Frontal cortex (tissue), 4 donors: ENCODE data around the gene MTCH1. TPM values are rescaled to one million over a fixed set of nuclear protein-coding genes. Genes with fewer than 3 reads are reported as not detected.

ENCODE experiments used
- DNase-seq, 2 donors: peaks; one replicate each; pipeline ENCODE4 v3.0.0; 2012; ENCODE audit warnings: low spot score in 2 of 2
- FAIRE-seq: peaks from 2 replicates; lab custom pipeline; 2012; peaks lifted over from hg19 to GRCh38; lab: Jason Lieb, UNC
- total RNA-seq: library from RNA; depleted of rRNA; stranded (reverse); fragments of >200 nt; gene quantifications from one replicate; pipeline ENCODE4 v1.2.3, GENCODE V29; 2014
- donor health status: control.
- donor health status: control.
- donor health status: control.

The MTCH1 gene
- total RNA-seq, 1 donor from 2014 or later: 152 TPM

DNA sequence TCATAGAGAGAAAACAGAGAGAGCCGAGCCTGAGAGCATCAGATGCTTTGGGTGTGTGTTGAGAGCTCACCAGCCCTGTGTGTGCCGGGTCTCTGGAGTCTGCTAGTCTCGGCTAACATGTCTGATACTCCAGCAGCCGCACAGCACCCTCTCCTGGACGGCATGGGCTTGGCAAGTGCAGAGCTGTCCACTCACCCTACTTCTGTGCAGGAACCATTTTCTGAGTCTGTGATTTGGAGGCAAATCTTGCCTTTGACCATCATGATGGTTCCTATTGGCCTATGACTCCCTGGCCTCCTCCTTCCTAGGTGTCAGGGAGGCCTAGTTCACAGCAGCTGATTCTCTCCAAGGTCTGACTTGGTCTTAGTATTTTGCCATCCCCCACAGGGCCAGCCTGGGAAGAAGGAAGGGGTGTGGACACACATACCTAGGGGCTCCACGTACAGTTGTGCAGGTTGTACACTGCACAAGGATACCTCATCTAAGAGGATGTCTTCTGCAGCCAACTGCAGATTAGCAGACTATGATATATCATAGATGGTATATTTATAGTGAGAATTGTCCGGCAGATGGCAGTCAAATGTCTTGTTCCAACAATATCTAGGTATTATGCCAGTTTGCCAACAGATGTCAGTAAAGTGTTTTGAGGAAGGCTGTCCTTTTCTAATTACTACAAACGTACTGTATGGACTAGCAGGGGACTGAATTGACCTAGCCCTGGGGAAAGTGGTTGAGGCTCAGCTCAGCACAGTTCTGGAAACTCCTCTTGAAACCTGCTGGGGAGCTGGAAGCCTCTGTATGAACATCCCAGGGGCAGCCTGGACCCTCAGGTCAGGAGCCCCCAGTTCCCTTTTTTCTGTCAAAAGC is 32.4 kb upstream of the MTCH1 start:
- FAIRE-seq (no peak), DNase-seq (peak; percentile 82 to 90)

DNA sequence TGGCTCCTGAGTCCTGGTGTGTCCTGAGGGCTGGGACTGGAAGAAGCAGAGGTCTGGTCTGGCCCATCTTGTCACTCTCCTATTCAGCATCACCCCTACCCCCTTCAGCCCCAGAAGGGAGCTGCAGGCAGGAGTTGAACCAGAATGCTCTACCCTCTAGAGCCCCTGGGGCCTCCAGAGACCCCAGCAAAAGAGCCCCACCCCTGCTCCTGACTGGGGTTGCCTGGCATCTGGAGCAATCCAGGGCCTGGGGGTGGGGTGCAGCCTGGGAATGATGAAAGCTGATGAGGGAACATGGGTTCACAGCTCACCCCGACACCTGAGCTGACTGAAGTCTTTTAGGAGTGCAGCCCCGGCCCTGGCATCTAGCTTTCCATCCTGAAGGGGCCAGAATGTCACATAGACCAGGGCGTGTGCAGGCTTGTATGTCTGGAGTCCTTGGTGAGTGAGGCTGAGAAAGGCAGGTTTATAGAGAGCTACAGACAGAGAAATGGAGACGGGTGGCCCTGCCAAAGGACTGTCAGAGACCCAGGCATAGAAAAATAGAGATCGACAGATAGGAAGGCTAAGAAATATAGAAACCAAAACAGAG is 31.7 kb upstream of the MTCH1 start:
- FAIRE-seq (no peak), DNase-seq (no peak)

DNA sequence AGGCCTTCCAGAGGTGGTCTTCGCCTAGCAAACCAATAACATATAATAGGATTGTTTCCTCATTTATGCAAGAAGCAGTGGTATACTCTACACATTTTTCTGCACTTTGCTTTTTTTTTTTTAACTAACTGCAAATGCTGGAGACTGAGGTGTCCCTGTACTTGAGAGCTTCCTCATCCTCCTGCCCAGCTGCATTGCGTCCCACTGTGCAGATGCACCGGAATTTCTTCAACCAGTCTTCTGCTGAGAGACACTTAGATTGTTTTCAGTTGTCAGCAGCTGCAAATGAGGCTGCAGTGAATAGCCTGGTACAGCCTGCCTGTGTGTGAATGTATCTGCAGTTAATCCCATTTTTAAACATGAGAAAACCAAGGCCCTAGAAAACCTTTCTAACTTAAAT is 31.0 kb upstream of the MTCH1 start:
- FAIRE-seq: no peak
- no peak for DNase-seq

DNA sequence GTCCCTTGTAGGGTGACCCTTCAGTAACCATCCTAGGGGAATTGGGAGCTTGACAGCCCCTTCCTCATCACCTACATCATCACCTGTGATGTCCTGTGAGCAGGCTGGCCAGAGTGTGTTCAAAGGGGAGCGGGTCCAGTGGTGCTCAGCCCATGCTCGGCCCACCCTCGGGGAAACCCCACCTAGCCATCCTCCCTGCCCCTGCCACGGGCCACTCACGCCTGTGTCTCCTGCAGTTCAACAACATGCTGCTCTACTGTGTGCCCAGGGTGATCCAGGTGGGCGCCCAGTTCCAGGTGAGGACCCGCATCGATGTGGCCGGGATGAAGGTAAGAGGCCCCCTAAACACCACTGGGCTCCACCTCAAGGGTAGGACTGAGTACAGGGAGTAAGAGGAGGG is 29.5 kb upstream of the MTCH1 start:
- no peak for DNase-seq
- no peak for FAIRE-seq

DNA sequence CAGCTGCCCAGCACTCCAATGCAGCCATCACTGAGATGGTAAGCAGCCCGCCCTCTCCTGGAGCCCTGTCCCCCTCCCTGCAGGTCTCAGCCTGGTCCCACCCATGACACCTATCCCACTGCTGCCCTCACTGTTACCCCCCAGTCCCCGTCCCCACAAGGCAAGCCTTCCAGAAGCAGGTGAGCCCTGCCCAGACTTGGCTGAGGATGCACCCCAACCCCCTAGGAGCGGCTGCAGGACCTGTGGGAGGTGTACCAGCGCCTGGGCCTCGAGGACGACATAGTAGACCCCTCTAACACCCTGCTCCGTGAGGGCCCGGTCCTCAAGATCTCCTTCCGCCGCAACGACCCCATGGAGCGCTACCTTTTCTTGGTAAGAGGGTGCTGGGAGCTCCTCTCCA is 28.7 kb upstream of the MTCH1 start:
- DNase-seq (no peak), FAIRE-seq (no peak)

DNA sequence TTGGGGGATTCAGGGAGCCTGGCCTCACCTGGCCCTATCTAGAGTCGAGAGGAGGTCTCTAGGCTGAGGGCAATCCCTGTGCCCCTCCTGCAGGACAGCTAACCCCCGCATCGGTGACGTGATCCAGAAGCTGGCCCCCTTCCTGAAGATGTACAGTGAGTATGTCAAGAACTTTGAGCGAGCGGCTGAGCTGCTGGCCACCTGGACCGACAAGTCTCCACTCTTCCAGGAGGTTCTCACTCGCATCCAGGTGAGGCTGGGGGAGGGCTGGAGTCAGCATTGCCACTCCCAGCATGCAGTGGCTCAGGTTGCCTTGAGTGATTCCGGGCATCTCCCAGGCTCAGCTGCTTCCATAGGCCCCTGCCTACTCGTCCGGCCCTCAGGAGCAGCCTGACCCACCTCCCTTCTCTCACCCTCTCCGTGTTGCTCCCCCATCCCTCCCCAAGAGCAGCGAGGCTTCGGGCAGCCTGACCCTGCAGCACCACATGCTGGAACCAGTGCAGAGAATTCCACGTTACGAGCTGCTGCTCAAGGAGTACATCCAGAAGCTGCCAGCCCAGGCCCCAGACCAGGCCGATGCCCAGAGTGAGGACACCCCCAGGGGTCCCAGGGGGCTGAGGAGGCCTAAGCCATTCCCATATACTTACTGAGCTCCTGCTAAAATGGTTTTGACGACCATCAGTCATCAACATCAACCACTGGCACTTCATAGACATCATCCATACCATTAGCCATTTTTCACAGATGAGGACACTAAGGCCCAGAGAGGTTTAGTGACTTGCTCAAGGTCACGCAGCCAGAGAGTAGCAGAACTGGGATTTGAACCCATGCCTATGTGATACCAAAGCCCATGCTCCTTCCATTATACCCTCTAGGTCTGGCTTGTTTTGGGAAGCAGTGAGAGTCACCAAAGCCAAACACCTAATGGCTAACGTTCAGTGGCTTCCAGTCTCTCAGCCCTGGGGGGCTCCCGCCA is 27.8 kb upstream of the MTCH1 start:
- FAIRE-seq (no peak), DNase-seq (no peak)

DNA sequence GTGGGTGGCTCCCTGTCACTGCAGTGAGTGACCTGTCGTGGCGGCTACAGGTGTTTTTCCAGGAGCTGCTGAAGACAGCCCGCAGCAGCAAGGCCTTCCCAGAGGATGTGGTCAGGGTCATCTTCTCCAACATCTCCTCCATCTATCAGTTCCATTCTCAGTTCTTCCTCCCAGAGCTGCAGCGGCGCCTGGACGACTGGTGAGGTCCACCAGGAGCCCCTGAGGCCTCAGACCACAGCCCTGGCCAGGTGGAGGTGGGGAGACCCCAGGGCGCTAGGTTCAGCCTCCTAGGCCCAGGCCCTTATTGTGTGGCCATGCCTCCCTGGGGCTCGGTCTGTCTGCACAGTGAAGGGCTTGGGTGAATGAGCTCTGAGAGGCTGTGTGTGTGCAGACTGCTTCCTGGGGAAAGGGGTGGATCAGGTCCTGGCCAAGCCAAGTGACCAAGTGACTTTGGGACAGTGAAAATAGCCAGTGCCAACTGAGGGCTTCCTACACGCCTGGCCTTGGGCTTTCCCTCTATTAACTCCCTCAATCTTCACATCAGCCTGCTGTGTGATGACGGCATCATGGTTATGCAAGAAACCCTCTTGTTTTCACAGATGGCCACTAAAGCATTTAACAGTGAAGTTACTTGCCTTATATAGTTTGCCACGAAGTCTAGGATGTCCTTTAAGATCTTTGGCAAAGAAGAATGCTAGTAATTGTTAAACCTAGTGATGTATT is 25.8 kb upstream of the MTCH1 start:
- no peak for FAIRE-seq

DNA sequence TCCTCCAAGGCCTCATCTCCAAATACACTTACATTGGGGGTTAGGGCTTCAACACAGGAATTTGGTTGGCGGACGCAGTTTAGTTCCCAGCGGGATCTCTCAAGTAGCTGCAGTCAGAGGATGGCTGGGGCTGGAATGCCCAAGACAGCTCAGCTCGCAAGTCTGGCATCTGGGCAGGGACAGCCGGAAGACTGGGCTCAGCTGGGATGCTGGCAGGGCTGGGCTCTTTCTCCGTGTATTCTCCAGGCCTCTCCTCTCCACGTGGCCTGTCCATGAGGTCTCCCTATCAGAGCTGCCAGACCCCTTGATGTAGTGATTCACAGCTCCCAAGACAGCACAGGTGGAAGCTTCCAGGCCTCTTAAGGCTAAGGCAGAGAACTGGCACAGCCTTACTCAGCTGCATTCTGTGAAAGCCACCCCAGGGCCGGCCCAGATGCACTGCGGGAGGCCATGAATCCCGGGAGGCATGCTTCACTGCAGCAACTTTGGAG is 24.5 kb upstream of the MTCH1 start:
- FAIRE-seq: no peak
- DNase-seq: no peak

More for the DNA sequence above, 25.8 kb upstream of the MTCH1 start:
- no peak for DNase-seq

DNA sequence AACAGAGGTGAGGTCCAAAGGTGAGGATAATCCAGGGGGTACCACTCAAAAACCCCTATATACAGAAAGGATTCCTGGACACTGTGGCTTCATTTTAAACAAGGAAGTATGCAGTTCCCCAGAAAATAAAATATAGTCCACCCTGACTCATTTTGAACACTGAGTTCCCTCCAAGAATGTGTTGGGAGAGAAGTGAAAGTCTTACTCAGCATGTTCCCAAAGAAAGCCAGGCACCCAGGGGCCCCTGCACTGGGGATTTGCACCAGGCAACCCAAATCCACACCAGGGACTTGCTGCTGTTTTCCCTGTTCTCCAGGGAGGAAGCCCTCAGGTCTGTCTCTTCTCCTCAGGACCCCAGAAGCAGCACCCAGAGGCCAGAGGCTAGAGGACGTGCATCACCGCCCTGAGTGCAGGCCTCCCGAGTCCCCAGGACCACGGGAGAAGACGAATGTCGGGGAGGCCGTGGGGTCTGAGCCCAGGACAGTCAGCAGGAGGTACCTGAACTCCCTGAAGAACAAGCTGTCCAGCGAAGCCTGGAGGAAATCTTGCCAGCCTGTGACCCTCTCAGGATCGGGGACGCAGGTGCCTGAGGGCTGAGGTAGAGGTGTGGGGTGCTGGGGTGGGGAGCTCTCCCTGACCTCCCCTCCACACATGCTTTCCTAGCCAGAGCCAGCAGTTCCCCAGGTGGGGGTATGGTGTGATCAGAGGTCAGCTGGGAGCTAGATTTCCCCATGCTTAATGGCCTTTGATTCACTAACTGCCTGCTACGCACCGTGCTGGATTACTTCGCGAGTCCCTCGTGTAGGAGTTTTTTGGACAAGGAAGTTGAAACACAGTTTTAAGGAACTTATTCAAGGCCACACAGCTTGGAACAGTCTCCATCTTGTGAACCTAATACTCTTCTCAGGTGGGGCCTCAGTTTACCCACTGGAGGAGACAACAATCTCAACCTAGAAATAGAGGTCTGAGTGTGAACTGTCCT is 22.8 kb upstream of the MTCH1 start:
- no peak for DNase-seq
- no peak for FAIRE-seq

DNA sequence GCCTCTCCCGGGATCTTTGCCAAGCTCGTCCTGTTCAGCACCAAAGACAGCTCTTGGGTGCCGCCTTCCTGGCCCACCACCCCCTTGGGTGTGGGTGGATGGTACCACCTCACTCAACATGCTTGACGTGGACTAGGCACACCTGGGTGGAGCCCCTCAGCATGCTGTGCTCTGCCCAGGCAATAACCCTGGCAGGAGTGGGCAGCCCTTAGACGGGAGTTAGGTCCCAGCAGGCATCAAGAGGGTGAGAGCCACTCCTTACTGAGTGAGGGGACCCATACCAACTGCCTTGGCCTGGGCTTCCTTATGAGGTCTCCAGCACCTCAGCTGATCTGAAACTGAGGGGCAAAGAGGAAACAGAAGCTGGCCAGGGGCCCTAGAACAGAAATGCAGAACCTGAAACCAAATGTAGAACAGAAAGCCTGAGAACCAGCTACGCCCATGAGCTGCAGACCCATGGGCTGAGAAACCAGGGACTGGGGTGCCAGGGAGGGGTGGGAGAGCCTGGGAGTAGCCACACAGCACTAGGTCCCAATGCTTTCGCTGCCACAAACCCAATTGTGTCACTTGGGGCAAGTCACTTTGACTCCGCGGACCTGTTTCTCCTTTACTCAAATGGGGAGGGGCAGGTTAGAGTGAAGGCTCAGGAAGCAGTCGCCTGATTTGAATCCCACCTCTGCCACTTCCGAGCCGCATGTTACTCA is 21.5 kb upstream of the MTCH1 start:
- FAIRE-seq (no peak), DNase-seq (no peak)

DNA sequence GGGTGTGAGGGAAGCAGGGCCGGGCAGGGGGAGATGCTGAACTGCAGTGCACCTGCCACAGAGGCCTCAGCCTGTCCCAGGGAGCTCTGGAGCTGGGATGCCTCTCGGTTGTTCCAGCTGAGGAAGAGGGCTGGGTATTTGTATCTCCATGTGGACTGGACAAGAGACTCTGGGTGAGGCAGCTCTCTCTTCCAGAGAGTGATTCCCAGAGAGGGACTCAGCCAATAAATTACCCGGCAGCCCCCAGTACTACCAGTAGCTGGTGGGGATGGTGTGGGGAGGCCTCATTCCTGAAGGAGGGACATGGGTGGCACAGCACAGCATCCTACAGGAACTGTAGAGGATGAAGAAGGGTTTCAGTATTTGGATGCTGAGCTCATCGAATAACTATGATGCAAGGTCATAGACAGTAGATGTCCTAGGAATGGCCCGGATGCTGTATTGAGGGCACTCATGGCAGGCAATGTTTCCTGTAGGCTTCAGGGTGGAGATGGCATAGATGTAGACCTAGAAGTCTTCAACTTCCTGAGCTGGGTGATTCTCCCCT is 20.9 kb upstream of the MTCH1 start:
- no peak for DNase-seq
- FAIRE-seq: no peak

DNA sequence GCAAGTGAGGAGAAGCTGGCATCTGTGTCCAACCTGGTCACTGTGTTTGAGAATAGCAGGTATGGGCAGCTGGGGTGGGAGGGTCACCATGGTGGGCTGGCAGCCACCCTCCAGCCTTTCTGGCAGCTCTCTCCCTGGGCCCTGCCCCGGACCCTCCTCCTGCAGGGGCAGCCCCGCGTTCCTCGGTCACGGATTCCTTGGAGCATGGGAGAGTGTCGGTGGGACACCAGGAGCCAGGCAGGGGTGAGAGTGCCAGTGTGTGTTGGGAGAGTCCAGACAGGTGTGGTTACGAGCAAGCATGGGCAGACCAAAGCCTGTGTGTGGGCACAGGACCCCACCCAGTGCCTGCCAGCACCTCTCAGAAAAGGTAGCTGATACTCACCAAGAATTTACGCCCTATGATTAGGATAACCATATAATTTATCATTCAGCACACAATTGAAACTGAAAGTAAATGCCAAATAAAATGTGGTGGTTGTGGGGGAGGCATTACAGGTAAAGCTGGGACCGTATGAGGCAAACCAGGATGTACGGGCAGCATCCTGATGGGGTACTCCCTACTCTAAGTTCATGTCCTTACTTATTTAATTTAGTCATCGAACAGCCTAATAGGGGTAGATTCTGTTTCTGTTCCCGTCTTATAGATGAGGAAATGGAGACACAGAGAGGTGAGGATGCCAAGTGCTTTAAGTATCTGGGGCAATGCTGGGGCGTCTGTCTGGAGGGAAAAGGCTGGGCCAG is 20.0 kb upstream of the MTCH1 start:
- DNase-seq (no peak), FAIRE-seq (no peak)

DNA sequence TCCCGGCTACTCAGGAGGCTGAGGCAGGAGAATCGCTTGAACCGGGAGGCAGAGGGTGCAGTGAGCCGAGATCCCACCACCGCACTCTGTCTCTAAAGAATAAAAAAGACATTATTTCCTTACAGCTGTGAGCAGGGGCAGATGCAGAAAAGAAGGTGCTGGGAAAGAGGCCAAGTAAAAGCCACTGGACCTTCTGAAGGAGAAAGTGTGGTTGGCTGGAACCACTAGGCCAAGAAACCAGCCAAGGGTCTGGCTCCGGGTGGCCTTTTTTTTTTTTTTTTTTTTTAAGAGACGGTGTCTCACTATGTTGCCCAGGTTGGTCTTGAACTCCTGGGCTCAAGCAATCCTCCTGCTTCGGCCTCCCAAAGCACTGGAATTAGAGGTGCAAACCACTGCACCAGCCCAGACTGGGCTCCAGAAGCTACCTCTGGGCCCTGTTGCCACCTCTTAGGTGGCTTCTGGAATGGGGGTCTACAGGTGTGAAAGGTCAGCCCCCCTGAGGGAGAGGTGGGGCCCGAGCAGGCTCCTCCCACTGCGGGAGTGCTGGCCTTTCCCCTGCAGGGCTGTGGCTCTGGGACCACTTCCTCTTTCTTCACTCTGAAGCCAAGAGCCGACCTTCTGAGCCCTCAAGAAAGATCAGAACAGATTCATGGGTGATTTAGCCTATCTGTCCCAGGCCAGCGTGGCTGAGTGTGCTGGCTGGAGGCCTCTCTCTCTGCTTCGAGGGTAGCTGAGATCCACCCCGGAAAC is 19.2 kb upstream of the MTCH1 start, which contains the start of gene FGD2:
TSS of gene FGD2 (plus strand) at position 595 of the 750 bp plus-strand sequence. CDS start 163 bp downstream, outside the sequence.
- FAIRE-seq (no peak), DNase-seq (no peak)

DNA sequence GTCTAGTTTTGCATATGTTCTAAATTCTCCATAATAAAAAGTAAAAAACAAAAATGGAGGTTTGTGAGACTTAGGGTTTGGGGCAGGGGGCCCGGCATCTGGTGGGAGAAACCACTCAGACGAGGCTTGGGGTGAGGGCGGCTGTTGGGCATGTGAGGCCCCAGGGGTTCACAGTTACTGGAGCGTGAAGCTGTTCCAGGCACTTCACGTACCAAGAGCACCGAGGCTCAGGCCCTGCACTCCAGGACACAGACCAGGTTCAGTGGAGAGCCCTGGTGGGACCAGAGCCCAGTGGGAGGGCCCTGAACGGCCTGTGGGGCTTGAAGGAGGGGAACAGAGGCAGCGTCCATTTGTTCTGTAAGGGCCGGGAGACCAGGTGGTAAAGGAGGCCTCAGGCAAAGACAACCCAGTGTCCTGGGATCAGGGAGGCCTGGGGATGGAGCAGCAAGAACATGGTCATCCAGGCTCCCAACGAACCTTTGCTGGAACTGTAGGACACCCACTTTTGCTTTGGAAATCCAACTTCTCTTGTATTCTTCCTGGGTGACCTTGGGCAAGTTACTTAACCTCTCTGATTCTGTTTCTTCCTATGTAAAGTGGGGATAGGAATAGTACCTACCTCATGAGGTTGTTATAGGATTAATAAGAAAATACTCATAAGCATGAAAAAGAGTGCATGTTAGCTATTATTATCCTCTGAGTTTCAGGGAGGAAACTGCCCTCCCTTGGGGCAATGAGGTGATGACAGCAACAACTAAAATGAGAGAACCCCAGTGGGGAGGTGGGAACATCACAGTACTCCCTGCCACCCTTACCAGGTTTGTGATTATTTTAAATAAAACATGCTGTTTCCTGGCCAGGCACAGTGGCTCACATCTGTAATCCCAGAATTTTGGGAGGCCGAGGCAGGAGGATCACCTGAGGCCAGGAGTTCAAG is 18.3 kb upstream of the MTCH1 start:
- DNase-seq (no peak), FAIRE-seq (no peak)

DNA sequence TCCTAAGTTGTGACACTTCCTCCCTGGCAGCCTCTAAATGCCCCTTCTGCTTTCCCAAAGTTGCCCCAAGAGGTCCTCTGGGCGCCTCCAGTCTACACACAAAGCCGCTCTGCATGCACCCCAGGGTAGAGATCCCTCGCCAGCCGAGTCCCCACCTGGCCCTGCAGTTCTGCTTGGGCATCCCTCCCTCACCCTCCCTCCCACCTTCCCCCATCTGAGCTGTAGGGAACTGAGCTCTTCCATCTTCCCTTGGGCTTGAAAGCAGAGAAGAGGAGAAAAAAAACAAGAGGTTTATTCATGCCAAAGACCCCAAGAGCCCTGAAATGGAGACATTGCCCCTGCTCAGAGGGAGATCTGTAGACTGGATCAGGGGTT is 13.7 kb upstream of the MTCH1 start:
- no peak for FAIRE-seq
- no peak for DNase-seq
